Nephron (organoid): Measurements from ENCODE around the gene SMLR1.

Experiments used
- H3K27ac Mint-ChIP-seq, 3 experiments: 2 replicates each; pipeline ENCODE4 v1.8.0; 2020; ENCODE audit warnings: mixed read lengths in 3 of 3, mild to moderate bottlenecking in 2 of 3, moderate library complexity in 1 of 3
- H3K27me3 Mint-ChIP-seq: 2 replicates; pipeline ENCODE4 v1.8.0; 2021; ENCODE audit warnings: low read depth, mild to moderate bottlenecking, moderate library complexity, mixed read lengths
- H3K36me3 Mint-ChIP-seq: 2 replicates; pipeline ENCODE4 v1.8.0; 2020; ENCODE audit warnings: low read depth, mixed read lengths
- H3K4me1 Mint-ChIP-seq: 2 replicates; pipeline ENCODE4 v1.8.0; 2020; ENCODE audit warnings: mixed read lengths
- H3K4me3 Mint-ChIP-seq, 3 experiments: 2 replicates each; pipeline ENCODE4 v1.8.0; 2020; ENCODE audit warnings: mild to moderate bottlenecking in 3 of 3, mixed read lengths in 3 of 3, moderate library complexity in 2 of 3
- H3K9me3 Mint-ChIP-seq: 2 replicates; pipeline ENCODE4 v1.8.0; 2020; ENCODE audit warnings: mixed read lengths
- CTCF ChIP-seq, 3 experiments: fragments of 200-600 bp; sonication (generic); IDR thresholded peaks; one replicate each; pipeline ENCODE4 v1.5.0; 2021; ENCODE audit warnings: antibody characterized with exemption in 3 of 3; ENCODE audit not compliant: unreplicated experiment in 3 of 3

The SMLR1 gene

GRCh38 chr6:130869681-130870080 lies 42.5 kb downstream of the SMLR1 start:
- H3K4me1 Mint-ChIP-seq = no peaks in the 10 kb centered on the region
- TF ChIP-seq CTCF (IDR thresholded peaks at IDR 0.05; ENCODE audit: unreplicated experiment in 3 of 3) = no peak
- no peak overlapping the region for H3K4me3 Mint-ChIP-seq
- H3K36me3 Mint-ChIP-seq = peaks cover 15% of the 10 kb centered on the region
- no peaks in the 10 kb centered on the region for H3K27me3 Mint-ChIP-seq
- no peak overlapping the region for H3K27ac Mint-ChIP-seq
- H3K9me3 Mint-ChIP-seq = no peaks in the 10 kb centered on the region

GRCh38 chr6:130870179-130870880 lies 43.1 kb downstream of the SMLR1 start:
- Mint-ChIP-seq H3K27ac (no peak overlapping the region), H3K4me3 (no peak overlapping the region), H3K36me3 (peaks cover 12% of the 10 kb centered on the region), H3K4me1 (no peaks in the 10 kb centered on the region), H3K9me3 (no peaks in the 10 kb centered on the region), H3K27me3 (no peaks in the 10 kb centered on the region)
- TF ChIP-seq CTCF (IDR thresholded peaks at IDR 0.05; ENCODE audit: unreplicated experiment in 3 of 3) = no peak

GRCh38 chr6:130872250-130873095 lies 45.3 kb downstream of the SMLR1 start:
- Mint-ChIP-seq H3K4me1 (no peaks in the 10 kb centered on the region), H3K4me3 (no peak overlapping the region), H3K9me3 (no peaks in the 10 kb centered on the region), H3K36me3 (peaks cover 8% of the 10 kb centered on the region), H3K27ac (peak overlapping the region in 1 of 3 experiments; percentile 31), H3K27me3 (no peaks in the 10 kb centered on the region)
- peak; percentile 79 to 90 (median 84) for TF ChIP-seq CTCF (IDR thresholded peaks at IDR 0.05; ENCODE audit: unreplicated experiment in 3 of 3)

- no peaks in the 10 kb centered on the region for H3K4me1 Mint-ChIP-seq
- no peak overlapping the region for H3K4me3 Mint-ChIP-seq
- TF ChIP-seq CTCF (IDR thresholded peaks at IDR 0.05; ENCODE audit: unreplicated experiment in 3 of 3) = no peak
- H3K36me3 Mint-ChIP-seq = peaks cover 8% of the 10 kb centered on the region
- H3K27me3 Mint-ChIP-seq = no peaks in the 10 kb centered on the region
- no peaks in the 10 kb centered on the region for H3K9me3 Mint-ChIP-seq
- no peak overlapping the region for H3K27ac Mint-ChIP-seq
Observed at GRCh38 chr6:130873746-130874145, 46.5 kb downstream of the SMLR1 start.

- Mint-ChIP-seq H3K4me1 (no peaks in the 10 kb centered on the region), H3K4me3 (no peak overlapping the region), H3K9me3 (no peaks in the 10 kb centered on the region), H3K36me3 (peaks cover 3% of the 10 kb centered on the region), H3K27ac (no peak overlapping the region), H3K27me3 (no peaks in the 10 kb centered on the region)
- TF ChIP-seq CTCF (IDR thresholded peaks at IDR 0.05; ENCODE audit: unreplicated experiment in 3 of 3) = no peak
Observed at GRCh38 chr6:130879826-130880225, 52.6 kb downstream of the SMLR1 start.
